HG02798 (cell line): ENCODE measurements around the gene CNKSR3.

Source experiments
- ATAC-seq: cut with Tn5 transposase; IDR thresholded peaks from one replicate; pipeline ENCODE4 v1.9.1; 2021; ENCODE audit warnings: mild to moderate bottlenecking; ENCODE audit not compliant: unreplicated experiment, poor library complexity

Gene CNKSR3

DNA sequence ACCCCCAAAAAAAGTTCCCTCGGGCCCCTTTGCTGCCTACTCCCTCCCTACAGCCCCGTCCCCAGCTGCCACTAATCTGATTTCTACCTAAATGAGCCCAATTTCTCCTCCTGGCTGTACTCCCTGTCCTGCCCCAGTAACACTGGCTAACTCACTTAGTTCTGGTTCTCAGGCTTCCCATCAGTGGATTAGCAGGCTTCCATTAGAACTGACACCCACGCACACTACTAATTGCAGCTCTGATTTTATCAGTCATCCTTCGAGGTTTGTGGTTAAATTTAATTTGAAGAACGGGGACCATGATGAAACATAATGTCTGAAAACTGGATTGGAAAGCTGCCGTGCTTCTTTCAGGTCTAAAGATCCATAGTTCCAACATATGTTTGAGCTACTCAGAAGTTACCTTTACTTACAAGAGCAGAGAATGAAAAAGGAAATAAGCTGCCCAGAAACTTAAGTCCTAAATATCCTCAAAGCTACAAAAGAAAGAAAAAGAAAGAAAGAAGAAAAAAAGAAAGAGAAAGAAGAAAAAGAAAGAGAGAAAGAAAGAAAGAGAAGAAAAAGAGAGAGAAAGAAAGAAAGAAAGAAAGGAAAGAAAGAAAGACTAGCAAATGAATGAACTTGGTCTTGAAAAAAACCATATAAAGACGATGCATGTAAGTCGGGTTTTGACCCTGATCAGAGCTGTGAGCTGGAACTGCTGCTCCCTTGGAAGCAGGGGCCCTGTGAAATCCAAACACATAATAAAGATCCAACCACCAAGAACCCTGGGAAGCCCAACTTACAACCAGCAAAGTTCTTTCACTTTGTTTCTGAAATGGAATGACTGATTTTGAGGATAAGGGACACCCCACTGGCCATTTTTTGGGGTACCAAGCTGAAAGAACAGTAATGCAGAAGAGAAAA, 51.7 kb downstream of the CNKSR3 start:
- ATAC-seq = no peak

DNA sequence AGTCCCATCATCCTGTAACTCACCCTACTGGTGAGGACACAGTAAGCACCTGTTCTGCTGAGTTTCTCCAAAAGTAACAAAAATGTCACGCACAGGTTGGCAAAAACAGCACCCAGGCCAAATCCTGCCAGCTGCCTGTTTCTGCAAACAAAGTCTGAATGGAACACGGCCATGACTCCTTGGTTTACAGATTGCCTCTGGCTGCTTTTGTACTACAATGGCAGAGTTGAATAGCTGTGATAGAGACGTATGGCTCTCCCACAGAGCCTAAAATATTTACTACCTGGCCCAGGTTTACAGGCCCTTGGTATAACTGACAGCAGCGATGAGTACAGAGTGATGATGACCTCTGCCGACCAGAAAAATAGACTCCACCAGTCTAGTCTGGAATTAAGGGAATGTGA, 52.6 kb downstream of the CNKSR3 start:
- ATAC-seq = no peak

DNA sequence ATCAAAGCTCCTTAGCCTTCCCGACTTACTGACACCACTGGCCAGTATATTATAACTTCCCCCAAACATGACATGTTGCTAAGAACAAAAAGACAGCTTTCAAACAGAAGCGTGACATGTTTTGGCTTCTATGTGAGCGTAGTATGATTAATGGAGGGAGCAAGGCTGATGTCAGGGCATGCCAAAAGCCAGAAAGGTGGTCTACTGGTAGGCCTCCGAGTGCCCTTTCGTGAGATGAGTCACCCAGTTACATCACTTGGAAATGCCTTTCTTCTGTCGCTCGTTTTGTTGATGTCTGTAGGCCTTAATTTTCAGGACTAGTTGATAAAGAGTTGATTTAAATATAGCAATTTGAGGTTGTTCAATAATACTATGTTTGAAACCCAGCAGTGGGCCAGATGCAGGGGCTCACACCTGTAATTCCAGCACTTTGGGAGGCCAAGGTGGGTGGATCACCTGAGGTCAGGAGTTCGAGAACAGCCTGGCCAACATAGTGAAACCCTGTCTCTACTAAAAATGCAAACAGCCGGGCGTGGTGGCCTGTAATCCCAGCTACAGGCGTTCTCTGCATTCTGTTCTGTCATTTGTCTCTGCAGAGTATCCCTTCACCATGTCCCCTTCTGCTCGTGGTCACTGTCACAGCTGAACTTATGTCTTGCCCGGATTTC, 53.3 kb downstream of the CNKSR3 start:
- no peak for ATAC-seq

DNA sequence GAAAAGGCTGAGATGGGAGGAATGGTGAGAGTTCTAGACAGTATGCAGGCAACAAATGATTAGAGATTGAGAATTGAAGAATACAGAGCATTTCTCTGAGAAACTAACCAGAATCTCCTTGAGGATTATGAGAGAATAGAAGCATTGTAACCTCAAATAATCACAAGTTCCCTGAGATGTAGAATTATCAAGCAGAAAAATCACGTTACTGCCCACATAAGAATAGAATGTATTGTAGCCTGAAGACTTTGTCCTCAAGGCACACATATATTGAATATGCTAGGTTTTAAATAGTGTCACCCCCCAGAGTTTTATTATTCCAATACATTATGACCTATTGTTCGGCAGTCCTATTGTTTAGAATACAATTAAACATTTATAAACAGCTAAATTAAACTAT, 57.2 kb downstream of the CNKSR3 start:
- no peak for ATAC-seq

DNA sequence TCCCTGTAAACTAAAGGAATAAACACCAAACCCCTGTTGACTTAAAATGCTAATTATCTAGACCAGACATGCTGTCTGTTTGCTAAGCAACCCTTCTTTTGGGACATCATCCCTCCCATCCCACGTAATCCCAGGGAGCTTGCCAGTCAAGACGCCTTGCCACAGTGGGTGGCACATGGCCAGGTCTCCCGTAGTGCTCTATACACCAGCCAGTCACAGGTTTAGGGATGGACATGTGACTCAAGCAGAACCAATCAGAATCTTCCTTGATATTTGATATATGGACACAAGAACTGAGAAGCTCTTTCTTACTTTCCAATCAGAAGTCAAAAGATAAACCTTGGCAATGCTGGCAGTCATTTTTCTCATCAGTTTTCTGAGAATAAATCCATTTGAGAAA, 60.0 kb downstream of the CNKSR3 start:
- no peak for ATAC-seq

DNA sequence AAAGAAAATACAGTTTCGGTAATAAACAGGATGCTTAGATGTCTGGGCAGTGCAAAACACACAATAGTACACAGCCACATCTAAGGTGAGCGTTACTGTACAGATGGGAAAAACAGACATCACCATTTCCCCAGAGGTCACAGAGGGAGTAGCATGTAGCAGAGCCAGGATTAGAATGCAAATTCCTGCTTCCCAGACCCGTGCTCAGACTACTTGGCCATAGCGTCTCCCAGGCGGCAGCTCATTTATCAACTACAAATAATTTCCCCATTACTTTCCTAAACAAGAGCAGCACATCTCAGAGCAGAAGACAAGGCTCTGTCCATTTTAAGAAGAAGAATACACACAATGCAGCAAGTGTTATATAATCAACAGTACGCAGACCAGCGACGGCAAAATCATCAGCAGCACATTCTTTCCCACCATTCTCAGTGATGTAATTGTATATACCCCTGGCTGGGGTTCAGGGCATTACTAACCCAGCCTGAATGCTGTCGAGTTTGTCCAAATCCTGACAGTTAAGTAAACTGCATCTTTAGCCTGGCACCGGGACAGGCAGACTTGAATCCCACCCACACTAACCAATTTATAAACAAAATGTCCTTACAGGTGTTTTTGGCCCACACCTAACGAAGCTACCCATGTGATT, 61.9 kb downstream of the CNKSR3 start:
- ATAC-seq = no peak

DNA sequence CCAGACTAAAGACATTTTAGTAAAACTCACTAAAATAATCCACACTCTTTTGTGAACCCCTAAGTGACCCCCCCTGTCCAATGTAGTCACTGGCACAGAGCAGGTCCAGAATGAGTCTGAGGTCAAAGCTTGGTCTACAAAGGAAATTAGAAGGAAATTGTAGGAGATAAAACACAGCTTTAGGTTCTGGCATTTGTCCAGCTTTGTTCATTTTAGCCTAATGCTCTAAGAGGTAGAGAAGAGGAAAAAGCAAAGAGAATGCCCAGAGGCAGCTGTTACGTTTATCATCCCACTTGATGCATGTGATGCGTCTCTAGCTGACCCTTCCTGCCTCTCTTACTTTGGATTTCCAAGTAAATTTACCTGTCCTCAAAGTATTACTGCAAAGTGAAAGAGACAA, 62.5 kb downstream of the CNKSR3 start:
- no peak for ATAC-seq

DNA sequence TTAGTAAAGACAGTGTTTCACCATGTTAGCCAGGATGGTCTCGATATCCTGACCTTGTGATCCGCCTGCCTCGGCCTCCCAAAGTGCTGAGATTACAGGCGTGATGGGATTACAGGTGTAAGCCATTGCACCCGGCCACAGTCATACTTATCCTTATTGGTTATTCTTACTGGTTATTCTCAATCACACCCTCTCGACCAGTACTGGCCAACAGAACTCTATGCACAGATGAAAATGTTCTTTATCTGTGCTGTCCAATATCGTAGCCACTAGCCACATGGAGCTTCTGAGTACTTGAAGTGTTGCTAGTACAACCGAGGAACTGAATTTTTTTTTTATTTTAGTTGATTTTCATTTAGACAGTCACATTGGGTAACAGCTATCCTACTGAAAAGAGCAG, 63.5 kb downstream of the CNKSR3 start:
- no peak for ATAC-seq

DNA sequence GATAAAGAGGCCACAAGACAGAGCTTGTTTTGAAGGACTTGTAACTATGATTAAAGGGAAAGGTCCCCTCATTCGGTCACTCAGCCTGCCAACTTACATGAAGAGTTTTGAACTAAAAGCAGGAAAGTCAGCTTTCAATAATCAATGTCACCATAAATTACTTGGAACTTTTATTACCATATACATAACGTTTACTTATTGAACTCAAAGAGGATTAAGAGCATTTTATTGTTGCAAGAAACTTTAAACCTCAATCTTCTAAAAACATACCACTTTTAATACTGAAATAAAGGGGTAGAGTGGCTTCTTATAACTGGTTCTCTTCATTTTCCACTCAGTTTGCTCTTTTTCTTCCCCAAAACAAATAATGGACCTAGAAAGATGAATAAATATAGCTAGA, 65.1 kb downstream of the CNKSR3 start:
- ATAC-seq = no peak

DNA sequence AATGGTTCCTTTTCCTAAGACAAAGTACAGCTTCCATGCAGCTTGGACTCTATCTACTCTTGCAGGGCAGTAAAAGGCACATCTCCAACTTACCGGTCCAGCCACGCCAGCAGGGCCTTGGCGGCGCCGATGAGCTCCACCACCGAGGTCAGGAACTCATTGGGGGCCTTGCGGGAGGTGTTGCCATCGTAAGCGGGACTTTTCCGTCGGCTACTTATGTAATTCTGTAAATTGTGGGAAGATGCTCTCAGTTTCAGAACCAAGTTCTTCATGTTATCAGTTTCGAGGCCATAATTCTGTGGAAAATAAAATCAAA, 68.5 kb downstream of the CNKSR3 start:
- ATAC-seq = peak; percentile 17

DNA sequence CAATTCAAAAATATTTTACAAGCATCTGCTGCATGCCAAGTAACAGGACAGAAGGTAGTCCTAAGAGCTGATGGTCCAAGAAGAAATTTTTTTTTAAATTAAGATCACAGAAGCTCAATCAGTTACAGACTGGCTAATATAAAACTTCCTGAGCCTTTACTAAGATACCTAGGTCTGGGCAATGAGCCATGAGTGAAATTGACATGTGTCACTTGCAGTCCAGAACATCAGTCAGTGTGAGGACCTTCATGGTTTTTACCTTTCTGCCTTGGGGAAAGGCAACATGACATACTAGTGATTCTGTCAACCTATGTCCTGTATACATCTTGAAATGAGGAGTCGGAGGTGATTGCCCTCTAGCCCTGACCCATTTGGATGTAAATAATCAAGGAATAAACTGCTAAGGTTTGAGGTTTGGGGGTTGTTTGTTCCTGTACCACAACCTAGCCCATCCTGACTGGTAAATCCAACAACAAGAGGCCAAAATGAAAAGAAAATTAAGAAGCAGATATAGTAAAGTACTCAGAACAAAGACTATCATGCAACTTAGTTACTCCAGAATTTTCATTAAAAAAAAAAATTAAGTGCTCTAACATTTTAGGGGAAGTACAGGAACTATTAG, 70.0 kb downstream of the CNKSR3 start:
- ATAC-seq = no peak

DNA sequence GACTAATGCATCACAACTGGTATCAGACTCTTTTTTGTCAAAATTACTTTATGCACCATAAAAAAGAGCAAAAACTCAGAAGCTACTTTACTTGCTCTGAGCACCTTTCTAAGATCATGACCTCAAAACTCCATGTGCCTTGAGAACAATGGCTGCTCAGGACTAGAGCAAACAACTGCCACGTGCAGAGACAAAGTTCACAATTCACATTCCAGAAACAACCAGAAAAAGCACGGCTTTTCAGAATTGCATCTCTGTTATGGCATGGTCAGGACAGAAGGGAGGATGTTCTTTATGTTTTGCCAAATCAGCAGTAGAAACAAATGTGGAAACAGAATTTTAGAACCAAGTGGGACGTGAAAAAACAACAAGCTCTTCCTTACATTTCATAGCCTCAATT, 70.5 kb downstream of the CNKSR3 start:
- no peak for ATAC-seq

DNA sequence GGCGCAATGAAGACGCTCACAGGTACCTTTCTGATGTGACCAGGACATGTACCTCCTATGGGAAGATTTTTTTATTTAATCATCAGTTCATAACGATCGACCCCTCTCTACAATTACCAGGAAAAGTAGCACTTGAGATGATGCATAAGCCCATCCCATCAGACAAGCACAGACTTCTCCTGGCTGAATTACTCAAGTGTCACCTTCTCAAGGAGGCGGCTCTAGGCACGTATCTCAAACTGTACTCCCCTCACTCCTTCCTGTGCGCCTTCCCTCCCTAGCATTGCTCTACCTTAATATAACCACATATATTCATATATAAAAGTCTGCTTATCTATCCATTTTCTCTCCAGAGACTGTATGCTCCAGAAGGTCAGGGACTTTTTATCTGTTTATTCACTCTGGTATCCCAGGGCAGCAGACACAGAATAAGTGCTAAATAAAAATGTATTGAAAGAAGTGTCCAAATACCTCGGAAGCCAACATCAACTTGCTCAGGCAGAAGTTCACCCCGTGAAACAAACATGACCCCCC, 71.5 kb downstream of the CNKSR3 start:
- ATAC-seq = no peak

DNA sequence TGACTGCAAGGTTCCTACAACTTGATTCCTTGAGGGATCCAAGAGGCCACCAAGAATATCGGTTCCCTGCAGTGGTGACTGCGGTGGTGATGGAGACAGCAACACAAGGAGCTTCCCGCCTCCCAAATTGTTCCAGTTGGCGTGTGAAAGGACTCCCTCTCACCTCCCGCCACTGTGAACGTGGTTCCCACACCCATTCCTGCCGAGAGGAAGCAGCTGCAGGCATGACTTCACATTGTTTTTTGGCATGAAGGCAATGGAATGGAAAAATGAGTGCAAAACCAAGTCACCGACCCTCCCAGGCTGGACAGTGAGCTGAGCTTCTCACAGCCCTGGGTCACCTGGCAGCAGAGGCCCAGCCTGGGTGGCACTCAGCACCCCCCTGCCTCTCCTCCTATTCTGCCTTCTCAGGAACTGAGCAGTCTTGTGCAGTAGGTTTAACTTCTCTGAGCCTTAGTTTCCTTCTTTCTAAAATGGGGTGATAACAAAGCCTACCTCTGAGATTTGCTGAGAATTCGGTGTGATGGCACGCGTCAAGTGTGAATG, 75.0 kb downstream of the CNKSR3 start:
- ATAC-seq = no peak

DNA sequence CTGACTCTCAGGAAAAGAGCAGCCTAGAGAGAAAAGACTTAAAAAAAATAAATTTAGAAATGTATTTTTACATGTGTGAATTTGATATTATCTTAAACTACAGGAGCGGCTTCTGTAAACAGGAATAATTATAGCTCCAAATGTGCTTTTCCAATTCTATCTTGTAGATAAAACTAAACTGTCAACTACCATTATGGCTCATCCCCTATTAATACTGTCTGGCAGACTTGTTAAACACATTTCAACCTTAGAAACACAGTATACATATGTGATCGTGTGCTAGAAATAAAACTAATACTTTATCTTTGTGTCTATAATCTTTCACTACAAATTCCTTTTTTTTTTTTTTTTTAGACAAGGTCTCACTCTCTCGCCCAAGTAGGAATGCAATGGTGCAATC, 75.8 kb downstream of the CNKSR3 start:
- ATAC-seq = no peak

DNA sequence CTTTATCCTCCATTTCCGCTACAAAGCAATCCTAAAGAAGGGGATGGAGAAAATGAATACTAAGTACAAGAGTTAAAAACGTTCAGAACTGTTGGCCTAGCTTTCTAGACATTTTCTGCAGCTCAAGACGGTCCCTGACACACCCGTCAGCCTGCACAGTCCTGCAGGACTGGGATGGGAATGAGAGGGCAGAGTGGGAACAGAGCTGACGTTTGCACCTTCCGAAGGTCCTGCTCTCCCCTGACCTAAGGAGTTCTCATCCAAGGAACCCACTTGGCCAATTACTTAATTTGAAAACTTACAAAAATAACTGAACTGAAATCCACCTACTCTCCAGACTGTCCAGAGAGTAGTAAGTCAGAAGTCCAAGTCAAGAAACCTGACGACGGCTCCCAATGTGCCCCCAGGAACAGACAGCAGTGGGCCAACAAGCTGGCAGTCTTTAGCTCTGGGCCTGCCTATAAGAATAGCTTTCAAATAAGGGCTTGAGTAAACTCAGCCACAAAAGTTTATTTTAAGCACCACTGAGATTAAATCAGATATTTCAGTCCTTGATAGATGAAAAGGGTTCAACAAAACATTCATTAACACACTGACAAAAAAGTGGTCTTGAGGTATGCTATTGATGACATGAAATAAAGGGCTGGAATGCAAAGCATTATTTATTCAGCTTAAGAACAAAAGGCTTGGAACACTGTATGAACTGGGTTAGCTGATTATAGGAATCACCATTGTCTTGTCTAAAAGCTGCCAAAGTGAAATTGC, 76.8 kb downstream of the CNKSR3 start:
- no peak for ATAC-seq

DNA sequence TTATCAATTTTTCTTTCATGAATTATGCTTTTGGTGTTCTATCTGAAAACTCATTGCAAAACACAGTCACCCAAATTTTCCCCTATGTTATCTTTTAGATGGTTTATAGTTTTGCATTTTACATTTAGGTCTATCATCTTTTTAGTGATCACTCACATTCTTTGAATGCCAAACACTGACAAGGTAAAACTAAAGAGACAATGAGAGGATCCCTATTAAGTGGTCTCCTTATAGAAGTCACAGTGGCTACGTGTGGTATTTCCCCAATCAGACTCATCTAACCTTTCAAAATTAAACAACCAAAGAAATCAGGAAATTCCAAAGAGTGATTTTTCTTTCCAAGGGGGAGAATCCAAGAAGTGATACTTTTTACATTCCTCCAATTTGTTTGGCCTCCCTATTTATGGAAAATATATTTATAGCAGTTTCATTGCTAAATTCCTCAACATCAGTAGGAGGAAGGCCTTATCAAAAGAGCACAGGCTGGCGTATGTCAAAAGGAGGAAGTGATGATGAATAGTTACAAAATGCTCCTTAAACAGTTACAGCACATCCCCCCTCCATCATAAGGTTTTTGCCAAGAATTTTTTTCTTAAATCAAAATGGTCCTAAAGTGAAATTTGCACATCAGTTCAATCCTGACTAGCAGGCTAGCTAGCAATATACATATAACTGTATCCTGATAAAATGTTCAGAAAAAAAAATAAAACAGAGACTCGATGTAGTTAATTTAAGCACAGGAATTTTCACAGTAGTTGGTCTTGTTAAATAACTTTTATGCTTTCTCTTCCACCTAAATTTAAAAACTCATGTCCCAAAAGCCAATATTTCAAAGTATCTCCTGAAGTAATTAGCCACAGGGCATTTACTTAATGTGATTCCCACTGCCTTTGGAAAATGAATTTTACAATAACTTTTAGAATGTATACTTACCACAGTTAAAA, 77.7 kb downstream of the CNKSR3 start:
- no peak for ATAC-seq

DNA sequence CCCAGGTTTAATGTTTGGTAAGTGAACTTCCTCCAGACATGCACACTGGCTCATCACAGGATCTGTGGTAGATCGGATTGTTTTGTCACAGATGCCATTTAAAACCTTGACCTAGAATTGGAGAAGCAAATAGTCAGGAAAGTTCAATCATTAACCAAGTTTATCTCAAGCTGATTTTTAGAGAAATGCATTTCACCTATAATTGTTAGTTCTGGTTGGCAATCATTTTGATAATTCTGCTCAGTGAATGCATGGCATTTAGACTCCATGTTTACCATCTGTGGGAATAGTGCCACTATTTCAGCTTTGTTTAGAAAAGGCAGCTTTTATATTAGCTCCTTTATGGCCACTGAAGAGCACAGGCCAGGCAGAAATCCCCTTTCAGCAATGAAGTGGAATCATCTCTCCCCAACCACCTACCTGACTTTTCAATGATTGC, 80.0 kb downstream of the CNKSR3 start:
- no peak for ATAC-seq

DNA sequence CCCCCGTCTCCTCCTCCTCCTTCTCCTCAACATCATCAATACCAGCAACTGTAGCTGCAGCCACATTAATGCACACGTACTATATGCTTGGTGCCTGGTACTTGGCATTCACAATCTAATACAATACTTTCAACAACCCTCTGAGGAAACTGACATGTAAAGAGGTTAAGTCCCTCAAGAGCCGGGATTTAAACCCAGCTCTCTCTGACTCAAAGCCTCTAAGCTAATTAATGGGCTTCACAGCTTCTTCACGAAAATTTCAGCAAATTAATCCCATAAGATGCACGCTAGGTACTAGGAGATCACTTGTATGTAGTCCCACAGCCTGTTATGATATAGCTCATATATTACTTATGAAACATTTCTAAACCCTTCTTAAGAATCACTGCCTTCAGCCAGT, 80.8 kb downstream of the CNKSR3 start:
- no peak for ATAC-seq
